IMR-90 (cell line): ENCODE measurements around the gene GTSE1. TPM values are rescaled to one million over a fixed set of nuclear protein-coding genes. Genes with fewer than 3 reads are reported as not detected.

Source experiments
- ATAC-seq: fragments of 200-7000 bp; cut with Tn5 transposase; 2 replicates; pipeline ENCODE4 v1.9.1; 2020; ENCODE audit warnings: low read depth, mild to moderate bottlenecking, moderate library complexity
- BruUV-seq: library from RNA; stranded (reverse); fragments of 400-500 nt; replicated peaks from 2 replicates; lab custom pipeline; 2021; lab: Mats Ljungman, UMichigan
- CTCF ChIA-PET: fragments of 300-600 bp; formaldehyde crosslinking; extraction: SDS; loops from one replicate; lab custom pipeline; 2021; ENCODE audit warnings: antibody characterized with exemption; lab: Yijun Ruan, JAX
- POLR2A ChIA-PET: fragments of 300-600 bp; sonication (Branson Sonifier 250); formaldehyde crosslinking; loops from one replicate; lab custom pipeline; 2022; ENCODE audit warnings: antibody characterized with exemption; ENCODE audit not compliant: unreplicated experiment; lab: Charles Lee
- DNase-seq: peaks from one replicate; pipeline ENCODE4 v3.0.0; 2013
- H2AFZ ChIP-seq: replicated peaks from 2 replicates; pipeline ENCODE3; 2013; ENCODE audit warnings: low read length, mild to moderate bottlenecking; ENCODE audit not compliant: poor library complexity
- H2AK5ac ChIP-seq: 2 replicates; pipeline ENCODE4 v1.6.1; 2013; ENCODE audit warnings: low read depth, low read length, inconsistent platforms
- H2AK9ac ChIP-seq: replicated peaks from 2 replicates; pipeline ENCODE3; 2013; ENCODE audit warnings: mild to moderate bottlenecking, low read depth, low read length, moderate library complexity; ENCODE audit not compliant: poor library complexity
- H2BK120ac ChIP-seq: 2 replicates; pipeline ENCODE4 v1.6.1; 2013; ENCODE audit warnings: low read depth, low read length, inconsistent platforms
- H2BK15ac ChIP-seq: 3 replicates; pipeline ENCODE4 v1.6.1; 2013; ENCODE audit warnings: low read depth, low read length, inconsistent platforms
- H2BK20ac ChIP-seq: 2 replicates; pipeline ENCODE4 v1.6.1; 2013; ENCODE audit warnings: low read depth, mild to moderate bottlenecking, inconsistent platforms, low read length, moderate library complexity
- H2BK5ac ChIP-seq: 2 replicates; pipeline ENCODE4 v1.6.1; 2013; ENCODE audit warnings: mild to moderate bottlenecking, low read depth, low read length, inconsistent platforms; ENCODE audit not compliant: poor library complexity, severe bottlenecking
- H3K14ac ChIP-seq: replicated peaks from 2 replicates; pipeline ENCODE4 v1.6.1; 2013; ENCODE audit warnings: low read depth, low read length, inconsistent platforms
- H3K18ac ChIP-seq: 2 replicates; pipeline ENCODE4 v1.6.1; 2013; ENCODE audit warnings: low read depth, low read length, control low read depth
- H3K23ac ChIP-seq: 2 replicates; pipeline ENCODE4 v1.6.1; 2013; ENCODE audit warnings: low read depth, low read length, inconsistent platforms
- H3K27ac ChIP-seq: 2 replicates; pipeline ENCODE4 v1.5.1; 2013; ENCODE audit warnings: mild to moderate bottlenecking, control low read depth, low read length; ENCODE audit not compliant: insufficient read depth
- H3K27me3 ChIP-seq: 2 replicates; pipeline ENCODE4 v1.6.1; 2013; ENCODE audit warnings: low read length; ENCODE audit not compliant: control insufficient read depth, insufficient read depth
- H3K36me3 ChIP-seq: 2 replicates; pipeline ENCODE4 v1.6.1; 2013; ENCODE audit warnings: low read length, mixed read lengths; ENCODE audit not compliant: control insufficient read depth, insufficient read depth
- H3K4ac ChIP-seq: 2 replicates; pipeline ENCODE4 v1.6.1; 2013; ENCODE audit warnings: low read depth, low read length, inconsistent platforms
- H3K4me1 ChIP-seq: 2 replicates; pipeline ENCODE4 v1.6.1; 2013; ENCODE audit warnings: low read length, mixed read lengths; ENCODE audit not compliant: control insufficient read depth, insufficient read depth
- H3K4me2 ChIP-seq: 2 replicates; pipeline ENCODE4 v1.6.1; 2013; ENCODE audit warnings: low read depth, mild to moderate bottlenecking, control low read depth, low read length, moderate library complexity
- H3K4me3 ChIP-seq: 2 replicates; pipeline ENCODE4 v1.5.1; 2013; ENCODE audit warnings: low read depth, mild to moderate bottlenecking, control low read depth, low read length, moderate library complexity; ENCODE audit not compliant: insufficient read depth
- H3K56ac ChIP-seq: 2 replicates; pipeline ENCODE4 v1.6.1; 2013; ENCODE audit warnings: low read length, inconsistent platforms; ENCODE audit not compliant: insufficient read depth; ENCODE audit errors: extremely low read depth
- H3K79me1 ChIP-seq, 2 experiments: 2 replicates each; pipeline ENCODE4 v1.6.1; 2013; ENCODE audit warnings: low read length in 2 of 2, inconsistent platforms in 1 of 2, low read depth in 1 of 2
- H3K9ac ChIP-seq: 2 replicates; pipeline ENCODE4 v1.6.1; 2013; ENCODE audit warnings: low read depth, low read length, control low read depth
- H3K9me1 ChIP-seq: 2 replicates; pipeline ENCODE4 v1.6.1; 2013; ENCODE audit warnings: low read length, inconsistent platforms; ENCODE audit not compliant: insufficient read depth
- H3K9me3 ChIP-seq: 2 replicates; pipeline ENCODE4 v1.6.1; 2013; ENCODE audit warnings: low read length; ENCODE audit not compliant: control insufficient read depth, insufficient read depth
- H4K20me1 ChIP-seq: 2 replicates; pipeline ENCODE4 v1.6.1; 2013; ENCODE audit warnings: low read length, inconsistent platforms; ENCODE audit not compliant: insufficient read depth
- H4K5ac ChIP-seq: 2 replicates; pipeline ENCODE4 v1.6.1; 2013; ENCODE audit warnings: mild to moderate bottlenecking, low read depth, low read length, control low read depth
- H4K8ac ChIP-seq, 2 experiments: 2 replicates each; pipeline ENCODE4 v1.6.1; 2013; ENCODE audit warnings: low read depth in 2 of 2, low read length in 2 of 2, control low read depth in 1 of 2, inconsistent platforms in 1 of 2
- H4K91ac ChIP-seq: 2 replicates; pipeline ENCODE4 v1.6.1; 2013; ENCODE audit warnings: low read depth, low read length, inconsistent platforms; ENCODE audit not compliant: insufficient read depth
- BHLHE40 ChIP-seq: fragments of 150-350 bp; IDR thresholded peaks from 2 replicates; pipeline ENCODE4 v1.6.1; 2016; ENCODE audit warnings: mild to moderate bottlenecking, low read depth, low read length
- CEBPB ChIP-seq: IDR thresholded peaks from 2 replicates; pipeline ENCODE4 v1.6.1; 2012; ENCODE audit warnings: low read depth, low read length, improper control_type of control experiment
- CHD1 ChIP-seq: IDR thresholded peaks from 2 replicates; pipeline ENCODE4 v1.6.1; 2012; ENCODE audit warnings: low read depth, low read length, improper control_type of control experiment
- CTCF ChIP-seq: conservative IDR thresholded peaks from 2 replicates; pipeline ENCODE4 v1.5.1; 2012; ENCODE audit warnings: mild to moderate bottlenecking, low read depth, low read length, improper control_type of control experiment
- ELK1 ChIP-seq: fragments of 150-350 bp; IDR thresholded peaks from 2 replicates; pipeline ENCODE4 v1.6.1; 2016; ENCODE audit warnings: low read depth, mild to moderate bottlenecking, low read length, moderate library complexity, borderline replicate concordance
- FOS ChIP-seq: fragments of 150-350 bp; IDR thresholded peaks from 2 replicates; pipeline ENCODE4 v1.6.1; 2016; ENCODE audit warnings: low read depth, low read length
- MAFK ChIP-seq: IDR thresholded peaks from 2 replicates; pipeline ENCODE4 v1.6.1; 2012; ENCODE audit warnings: low read depth, low read length, improper control_type of control experiment
- MAZ ChIP-seq: IDR thresholded peaks from 2 replicates; pipeline ENCODE4 v1.6.1; 2012; ENCODE audit warnings: low read depth, mild to moderate bottlenecking, low read length, improper control_type of control experiment, moderate library complexity, borderline replicate concordance
- MXI1 ChIP-seq: IDR thresholded peaks from 2 replicates; pipeline ENCODE4 v1.6.1; 2012; ENCODE audit warnings: low read depth, mild to moderate bottlenecking, low read length, moderate library complexity, borderline replicate concordance
- POLR2A ChIP-seq: IDR thresholded peaks from 2 replicates; pipeline ENCODE4 v1.6.1; 2012; ENCODE audit warnings: mild to moderate bottlenecking, low read depth, low read length
- RAD21 ChIP-seq: IDR thresholded peaks from 2 replicates; pipeline ENCODE4 v1.6.1; 2012; ENCODE audit warnings: low read length, improper control_type of control experiment
- RFX5 ChIP-seq: IDR thresholded peaks from 2 replicates; pipeline ENCODE4 v1.8.0; 2012; ENCODE audit warnings: low read depth, mild to moderate bottlenecking, low read length, moderate library complexity
- SMC3 ChIP-seq: fragments of 150-350 bp; IDR thresholded peaks from 2 replicates; pipeline ENCODE4 v1.6.1; 2016; ENCODE audit warnings: low read depth, mild to moderate bottlenecking, antibody characterized with exemption, low read length, moderate library complexity
- WGBS, 2 experiments: methylation state at CpG; one replicate each; pipeline versions ENCODE4 v1.1.5 to v1.1.7; 2013; ENCODE audit warnings: missing lambda C conversion rate in 2 of 2; ENCODE audit not compliant: insufficient read length in 1 of 2; ENCODE audit errors: extremely low coverage in 2 of 2; 5-methylcytosine and 5-hydroxymethylcytosine counted together
- dilution Hi-C: fragments of 300-500 bp; cut with HindIII; formaldehyde crosslinking; loops from one replicate; pipeline ENCODE4 v1.14.3; 2018; ENCODE audit warnings: low sequenced_read_pairs; ENCODE audit not compliant: unreplicated experiment
- in situ Hi-C: fragments of 300-500 bp; cut with MboI; formaldehyde crosslinking; loops from 3 replicates; pipeline ENCODE4 v1.14.3; 2019; ENCODE audit warnings: low sequenced_read_pairs, inconsistent platforms, mixed read lengths
- intact Hi-C: fragments of 100-400 bp; cut with micrococcal nuclease; formaldehyde crosslinking; loops from 2 replicates; pipeline ENCODE4 v1.10.0; 2022
- polyA plus RNA-seq, 3 experiments: library from polyadenylated mRNA; depleted of rRNA; stranded (reverse); fragments of >200 nt; gene quantifications; 2 replicates each; pipeline ENCODE4 v1.2.3, GENCODE V29; 2012; ENCODE audit warnings: low replicate concordance in 1 of 3
- total RNA-seq: library from RNA; depleted of rRNA; stranded (reverse); fragments of >200 nt; gene quantifications from 2 replicates; pipeline ENCODE4 v1.2.3, GENCODE V29; 2012

Gene GTSE1
- total and polyA plus RNA-seq, 2 of the 4 experiments (the other 2 are of a cell fraction), result 5.9 to 17.1 TPM

GRCh38 chr22:46290843-46291785, 5.6 kb upstream of the GTSE1 start (continued):
- TF ChIP-seq ELK1, result no peak

GRCh38 chr22:46292173-46292572, 4.5 kb upstream of the GTSE1 start:
- Histone ChIP-seq H2AK5ac (no peak overlapping the region), H2BK20ac (no peak overlapping the region), H3K4ac (no peak overlapping the region), H3K36me3 (peaks cover 47% of the 10 kb centered on the region), H3K14ac (no peak overlapping the region), H3K9me1 (peaks cover 20% of the 10 kb centered on the region), H3K56ac (no peak overlapping the region), H4K8ac (no peak overlapping the region), H3K79me1 (peaks cover 0 to 12% of the 10 kb centered on the region in 2 experiments; a peak in 2 of 4 replicates), H3K4me1 (peaks cover 7% of the 10 kb centered on the region; the same call in 1 of the 2 replicates), H3K27me3 (no peaks in the 10 kb centered on the region), H3K18ac (no peak overlapping the region), H4K5ac (no peak overlapping the region), H2AFZ (no peak overlapping the region), H2BK15ac (no peak overlapping the region), H3K9ac (no peak overlapping the region), H4K20me1 (no peaks in the 10 kb centered on the region), H2BK5ac (no peak overlapping the region), H2BK120ac (no peak overlapping the region), H3K4me3 (no peak overlapping the region), H4K91ac (no peak overlapping the region), H3K23ac (no peak overlapping the region), H3K4me2 (no peak overlapping the region), H3K27ac (no peak overlapping the region), H3K9me3 (no peaks in the 10 kb centered on the region), H2AK9ac (no peak overlapping the region)
- dilution Hi-C loops (no loop called here), in situ Hi-C loops (no loop called here), intact Hi-C loops (no loop called here)
- WGBS, 2 experiments, result 100% methylated on average over 1 of the region's 3 CpGs; no CpG with 5 or more reads in 1 of the 2 experiments
- ChIA-PET CTCF (no interaction called here), POLR2A (no interaction called here)
- no TSS peak for BruUV-seq
- ATAC-seq (no peak), DNase-seq (no peak)
- no peak for TF ChIP-seq CTCF
- TF ChIP-seq SMC3, result no peak
- TF ChIP-seq BHLHE40, result no peak
- TF ChIP-seq FOS, result no peak
- TF ChIP-seq CEBPB, result no peak
- TF ChIP-seq RFX5, result no peak
- no peak for TF ChIP-seq MXI1
- TF ChIP-seq MAFK, result no peak
- no peak for TF ChIP-seq CHD1
- no peak for TF ChIP-seq RAD21
- no peak for TF ChIP-seq POLR2A
- no peak for TF ChIP-seq MAZ
